Stimulated activated CD8-positive, alpha-beta memory T cell treated with anti-CD3 and anti-CD28 coated beads, Interleukin-15, amount 100 ng/mL, for 24 hours (primary cell): ENCODE data around the gene NOC4L.

ENCODE experiments used
- DNase-seq: peaks from one replicate; pipeline ENCODE4 v3.0.0-alpha.2; 2020; ENCODE audit warnings: low read depth

NOC4L gene

DNA sequence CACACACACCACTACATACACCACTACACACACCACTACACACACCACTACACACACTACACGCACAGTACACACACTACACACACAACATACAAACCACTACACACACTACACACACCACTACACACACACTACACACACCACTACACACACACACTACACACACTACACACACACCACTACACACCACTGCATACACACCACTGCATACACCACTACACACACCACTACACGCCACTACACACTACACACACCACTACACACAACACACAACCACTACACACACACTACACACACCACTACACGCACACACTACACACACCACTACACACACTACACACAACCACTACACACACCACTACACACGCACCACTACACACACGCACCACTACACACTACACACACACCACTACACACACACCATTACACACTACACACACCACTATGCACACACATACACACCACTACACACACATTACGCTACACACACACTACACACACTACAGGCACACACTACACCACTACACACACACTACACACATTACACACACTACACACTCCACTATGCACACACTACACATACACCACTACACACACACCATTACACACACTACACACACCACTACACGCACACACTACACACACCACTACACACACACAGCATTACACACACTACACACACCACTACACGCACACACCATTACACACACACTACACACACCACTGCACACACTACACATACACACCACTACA, 12.5 kb downstream of the NOC4L start:
- no peak for DNase-seq

DNA sequence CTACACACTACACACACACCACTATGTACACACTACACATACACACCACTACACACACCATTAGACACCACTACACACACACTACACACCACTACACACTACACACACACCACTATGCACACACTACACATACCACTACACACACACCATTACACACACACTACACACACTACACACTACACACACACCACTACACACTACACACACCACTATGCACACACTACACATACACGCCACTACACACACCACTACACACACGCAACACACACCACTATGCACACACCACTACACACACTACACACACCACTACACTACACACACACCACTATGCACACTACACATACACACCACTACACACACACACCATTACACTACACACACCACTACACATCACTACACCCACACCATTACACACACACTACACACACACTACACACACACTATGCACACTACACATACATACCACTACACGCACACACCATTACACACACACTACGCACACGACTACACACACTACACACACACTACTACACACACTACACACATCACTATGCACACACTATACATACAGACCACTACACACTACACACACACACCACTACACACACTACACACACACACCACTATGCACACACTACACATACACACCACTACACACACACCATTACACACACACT, 13.6 kb downstream of the NOC4L start:
- no peak for DNase-seq

DNA sequence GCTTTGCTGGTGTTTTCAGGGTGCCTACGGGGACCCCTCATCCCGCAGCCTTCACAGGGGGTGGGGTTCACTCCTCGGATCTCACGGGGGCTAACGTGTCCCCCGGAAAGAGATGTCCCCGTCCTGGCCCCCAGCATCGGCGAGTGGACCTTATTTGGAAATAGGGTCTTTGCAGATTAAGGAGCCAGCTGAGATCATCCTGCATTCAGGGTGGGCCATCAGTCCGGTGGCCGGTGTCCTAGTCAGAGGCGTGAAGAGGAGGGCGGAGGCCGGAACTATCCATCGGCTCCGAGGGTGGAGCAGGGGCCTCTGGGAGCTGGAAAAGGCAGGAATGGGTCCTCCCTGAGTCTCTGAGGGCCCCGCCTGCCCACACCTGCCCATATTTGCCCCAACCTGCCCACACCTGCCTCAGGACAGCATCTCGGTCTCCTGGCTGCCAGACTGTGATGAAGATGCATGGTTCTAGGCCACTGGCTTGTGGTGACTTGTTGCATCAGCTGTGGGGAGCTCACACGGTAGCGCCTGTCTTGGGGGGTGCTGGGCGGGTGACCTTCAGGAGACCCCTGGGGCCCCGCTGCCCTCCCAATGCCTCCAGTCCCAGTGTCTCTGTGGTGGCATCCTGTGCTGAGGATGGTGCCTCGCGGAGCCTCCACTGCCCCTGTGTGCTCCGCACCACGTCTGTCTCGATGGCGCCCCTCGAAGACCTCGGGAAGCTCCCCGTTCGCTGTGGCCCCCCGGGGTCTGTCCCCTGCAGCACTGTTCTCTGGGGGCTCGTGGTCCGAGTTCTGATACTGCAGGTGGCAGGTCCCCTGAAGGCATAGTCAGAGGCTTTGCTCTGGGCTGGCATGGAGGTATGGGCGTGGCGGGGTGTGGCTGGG, 14.7 kb downstream of the NOC4L start:
- no peak for DNase-seq

GRCh38 chr12:132159555-132160003, 15.3 kb downstream of the NOC4L start:
- DNase-seq: no peak

- DNase-seq: no peak
Measured at GRCh38 chr12:132160016-132160415, 15.8 kb downstream of the NOC4L start.

GRCh38 chr12:132160601-132161035, 16.4 kb downstream of the NOC4L start:
- no peak for DNase-seq

GRCh38 chr12:132161036-132161781, 17.0 kb downstream of the NOC4L start:
- no peak for DNase-seq

- DNase-seq: no peak
Measured at GRCh38 chr12:132161796-132162507, 17.7 kb downstream of the NOC4L start.

GRCh38 chr12:132162508-132163031, 18.3 kb downstream of the NOC4L start:
- no peak for DNase-seq

- DNase-seq: no peak
Measured at GRCh38 chr12:132163041-132163910, 19.0 kb downstream of the NOC4L start.

DNA sequence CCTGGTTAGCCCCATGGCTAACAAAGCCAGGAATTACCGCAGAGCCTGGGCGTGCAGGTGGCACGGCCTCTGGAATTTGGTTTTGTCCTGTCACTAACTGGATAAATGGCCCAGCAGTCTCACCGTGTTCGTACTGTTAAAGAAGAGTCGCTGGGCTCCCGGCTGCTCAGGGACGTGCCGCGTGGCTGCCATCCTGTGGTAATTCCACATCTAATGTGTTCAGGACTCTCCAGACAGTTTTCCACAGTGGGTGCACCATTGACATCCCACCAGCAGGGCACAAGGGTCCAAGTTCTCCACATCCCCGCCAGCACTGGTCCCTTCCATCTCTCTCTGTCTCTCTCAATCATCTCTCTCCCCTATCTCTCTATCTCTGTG, 19.6 kb downstream of the NOC4L start:
- DNase-seq: no peak

DNA sequence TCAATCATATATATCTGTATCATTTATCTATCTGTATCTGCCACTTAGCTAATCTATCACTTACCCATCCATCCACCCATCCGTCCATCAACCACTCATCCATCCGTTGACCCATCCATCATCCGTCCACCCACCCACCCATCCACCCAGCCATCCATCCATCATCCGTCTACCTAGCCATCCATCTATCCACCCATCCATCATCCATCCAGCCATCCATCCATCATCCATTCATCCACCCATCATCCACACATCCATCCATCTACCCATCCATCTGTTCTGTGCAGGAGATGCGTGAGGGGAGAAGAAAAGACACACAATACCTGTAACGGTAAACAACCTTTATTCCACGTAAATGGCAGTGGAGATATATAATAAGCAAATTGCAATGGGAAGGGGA, 20.2 kb downstream of the NOC4L start:
- DNase-seq: no peak

GRCh38 chr12:132165584-132165983, 21.3 kb downstream of the NOC4L start:
- no peak for DNase-seq

DNA sequence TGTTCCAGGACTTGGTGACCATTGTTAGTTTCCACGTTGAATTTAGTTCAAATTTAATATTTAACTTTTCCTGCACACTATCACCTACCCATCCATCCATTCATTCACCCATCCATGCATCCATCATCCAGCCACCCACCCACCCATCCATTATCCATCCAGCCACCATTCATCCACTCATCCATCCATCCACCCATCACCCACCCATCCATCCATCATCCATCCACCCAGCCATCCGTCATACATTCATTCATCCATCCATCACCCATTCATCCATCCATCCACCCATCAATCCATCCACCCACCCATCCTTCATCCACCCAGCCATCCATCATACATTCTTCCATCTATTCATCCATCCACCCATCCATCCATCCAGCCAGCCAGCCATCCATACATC, 21.8 kb downstream of the NOC4L start:
- DNase-seq: no peak

DNA sequence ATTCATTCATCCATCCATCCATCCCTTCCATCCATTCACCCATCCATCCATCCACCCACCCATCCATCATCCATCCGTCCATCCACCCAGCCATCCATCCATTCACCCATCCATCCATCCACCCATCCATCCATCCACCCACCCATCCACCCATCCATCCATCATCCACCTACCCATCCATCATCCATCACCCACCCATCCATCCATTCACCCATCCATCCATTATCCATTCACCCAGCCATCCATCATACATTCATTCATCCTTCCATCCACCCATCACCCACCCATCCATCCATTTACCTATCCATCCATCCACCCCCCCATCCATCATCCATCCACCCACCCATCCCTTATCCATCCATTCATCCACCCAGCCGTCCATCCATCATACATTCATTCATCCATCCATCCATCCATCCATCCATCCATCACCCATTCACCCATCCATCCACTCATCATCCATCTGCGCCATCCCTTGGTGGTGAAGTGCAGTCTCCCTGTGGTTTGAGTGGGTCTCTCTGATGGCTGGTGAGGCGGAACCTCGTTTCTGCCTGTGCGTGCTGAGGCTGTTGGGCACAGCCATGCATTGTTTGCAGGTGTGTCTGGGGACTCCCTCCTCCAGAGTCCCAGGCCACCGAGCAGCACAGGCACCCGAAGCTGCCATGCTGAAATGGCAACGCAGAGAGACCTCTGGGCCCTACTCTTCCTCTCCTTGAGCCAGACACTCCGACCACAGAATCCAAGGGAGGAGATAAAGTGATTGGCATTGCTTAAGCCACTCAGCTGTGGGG, 22.7 kb downstream of the NOC4L start:
- no peak for DNase-seq

DNA sequence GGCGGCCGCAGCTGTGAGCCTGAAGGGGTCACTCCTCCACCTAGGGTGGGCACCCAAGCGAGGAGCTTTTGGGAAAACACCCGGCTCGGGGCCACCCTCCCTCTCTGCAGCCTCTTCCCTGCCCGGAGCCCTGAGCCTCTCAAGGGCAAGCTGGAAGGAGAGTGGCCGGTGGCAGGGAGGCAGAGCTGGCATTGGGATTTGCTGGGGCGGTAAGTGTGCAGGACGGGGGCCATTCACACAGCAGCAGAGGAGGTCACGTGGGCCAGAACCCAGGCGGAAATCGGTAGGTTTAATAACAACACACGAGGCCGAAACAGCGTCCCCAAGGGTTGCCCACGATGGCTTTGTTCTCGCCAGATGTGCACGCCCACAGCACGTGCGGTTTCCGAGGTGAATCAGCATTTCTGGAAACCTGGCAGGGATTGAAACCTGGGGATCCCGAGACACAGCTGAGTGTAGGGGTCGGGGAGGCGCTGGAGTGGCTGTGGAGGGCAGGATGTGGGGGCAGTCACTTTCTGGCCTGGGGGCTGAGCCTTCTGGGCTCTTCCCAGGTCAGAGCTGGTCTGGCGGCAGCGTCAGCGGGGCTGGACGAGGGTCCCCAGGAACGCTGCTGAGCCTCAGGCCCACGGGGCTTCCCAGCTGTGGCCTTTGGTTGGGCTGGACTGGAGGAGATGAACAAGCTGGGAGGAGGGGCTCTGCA, 23.5 kb downstream of the NOC4L start:
- DNase-seq: no peak

GRCh38 chr12:132168311-132169031, 24.2 kb downstream of the NOC4L start:
- no peak for DNase-seq

DNA sequence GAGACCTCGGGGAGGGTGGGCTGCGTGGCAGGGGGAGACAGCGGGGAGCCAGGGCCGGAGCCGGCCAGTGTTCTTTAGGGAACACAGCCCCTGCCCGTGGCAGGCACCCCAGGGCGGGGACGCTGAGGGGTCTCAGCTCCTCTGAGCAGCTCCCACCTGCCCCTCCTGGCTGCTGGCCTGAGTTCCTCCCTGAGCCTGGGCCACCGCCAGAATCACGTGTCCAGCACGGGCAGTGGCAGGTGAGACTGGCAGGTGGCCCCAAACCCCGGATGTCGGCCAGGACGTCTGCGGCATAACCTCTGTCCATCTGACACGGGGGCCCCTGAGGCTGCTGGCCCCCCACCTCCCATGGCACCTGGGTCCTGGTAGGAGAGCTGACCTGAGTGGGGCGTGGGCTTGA, 25.1 kb downstream of the NOC4L start:
- DNase-seq: no peak
